ENCODE measurements around the gene FBXL7.

DNA sequence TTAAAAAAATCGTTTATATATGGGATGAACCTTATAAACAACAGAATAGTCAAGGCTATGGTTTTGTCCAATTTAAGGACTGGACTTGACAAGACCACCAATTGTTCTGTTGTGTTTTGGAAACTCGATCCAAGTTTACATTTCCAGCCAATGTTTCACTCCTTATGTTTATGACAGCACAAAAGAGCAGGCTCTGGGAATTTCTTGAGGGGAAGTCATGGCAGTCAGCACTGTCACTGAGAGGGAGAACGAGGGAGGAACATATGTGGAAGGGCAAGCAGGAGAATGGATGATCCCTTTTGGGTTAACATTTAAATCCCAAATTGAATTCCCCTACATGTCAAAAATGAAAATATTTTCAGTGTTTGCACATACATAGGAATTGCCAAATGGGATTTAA is 387.1 kb downstream of the FBXL7 start:
- TF ChIP-seq, protein P1, sequence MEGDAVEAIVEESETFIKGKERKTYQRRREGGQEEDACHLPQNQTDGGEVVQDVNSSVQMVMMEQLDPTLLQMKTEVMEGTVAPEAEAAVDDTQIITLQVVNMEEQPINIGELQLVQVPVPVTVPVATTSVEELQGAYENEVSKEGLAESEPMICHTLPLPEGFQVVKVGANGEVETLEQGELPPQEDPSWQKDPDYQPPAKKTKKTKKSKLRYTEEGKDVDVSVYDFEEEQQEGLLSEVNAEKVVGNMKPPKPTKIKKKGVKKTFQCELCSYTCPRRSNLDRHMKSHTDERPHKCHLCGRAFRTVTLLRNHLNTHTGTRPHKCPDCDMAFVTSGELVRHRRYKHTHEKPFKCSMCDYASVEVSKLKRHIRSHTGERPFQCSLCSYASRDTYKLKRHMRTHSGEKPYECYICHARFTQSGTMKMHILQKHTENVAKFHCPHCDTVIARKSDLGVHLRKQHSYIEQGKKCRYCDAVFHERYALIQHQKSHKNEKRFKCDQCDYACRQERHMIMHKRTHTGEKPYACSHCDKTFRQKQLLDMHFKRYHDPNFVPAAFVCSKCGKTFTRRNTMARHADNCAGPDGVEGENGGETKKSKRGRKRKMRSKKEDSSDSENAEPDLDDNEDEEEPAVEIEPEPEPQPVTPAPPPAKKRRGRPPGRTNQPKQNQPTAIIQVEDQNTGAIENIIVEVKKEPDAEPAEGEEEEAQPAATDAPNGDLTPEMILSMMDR (IDR thresholded peaks at IDR 0.05; ENCODE audit: low read depth, low read length, poor library complexity, severe bottlenecking), result no peak
- TF ChIP-seq EZH2phosphoT487 (IDR thresholded peaks at IDR 0.05; ENCODE audit: borderline replicate concordance, low read length), result no peak
